Activated T-helper 2 cell treated with anti-CD3 and anti-CD28 coated beads, Interferon-gamma antibody, Interleukin-2, Interleukin-4, amounts not matched to agents 10 μg/mL and 5 μg/mL and 100 μg/mL, durations not matched to agents 14 hours and 24 hours and 36 hours (primary cell): Measurements from ENCODE around the gene KDM4C. TPM values are rescaled to one million over a fixed set of nuclear protein-coding genes. Genes with fewer than 3 reads are reported as not detected.

Source experiments
- DNase-seq: peaks from one replicate; pipeline ENCODE4 v3.0.0; 2021; ENCODE audit warnings: low spot score
- H3K27ac Mint-ChIP-seq: one replicate; pipeline ENCODE4 v1.8.0; 2021; ENCODE audit warnings: mixed read lengths
- H3K27me3 Mint-ChIP-seq: one replicate; pipeline ENCODE4 v1.8.0; 2021; ENCODE audit warnings: low read depth, mixed read lengths
- H3K36me3 Mint-ChIP-seq: one replicate; pipeline ENCODE4 v1.8.0; 2021; ENCODE audit warnings: low read depth, mixed read lengths
- H3K4me1 Mint-ChIP-seq: one replicate; pipeline ENCODE4 v1.8.0; 2021; ENCODE audit warnings: low read depth, mixed read lengths
- H3K4me3 Mint-ChIP-seq: one replicate; pipeline ENCODE4 v1.8.0; 2021; ENCODE audit warnings: low read depth, mild to moderate bottlenecking, moderate library complexity, mixed read lengths
- H3K9me3 Mint-ChIP-seq: one replicate; pipeline ENCODE4 v1.8.0; 2021; ENCODE audit warnings: mixed read lengths
- intact Hi-C: fragments of 100-400 bp; cut with micrococcal nuclease; formaldehyde crosslinking; loops from one replicate; pipeline ENCODE4 v1.15.1; 2023
- total RNA-seq: library from RNA; stranded (reverse); gene quantifications from 2 replicates; pipeline ENCODE4 v1.2.3, GENCODE V29; 2022

Gene KDM4C
- total RNA-seq, 1 donor from 2014 or later = 38.4 TPM

DNA sequence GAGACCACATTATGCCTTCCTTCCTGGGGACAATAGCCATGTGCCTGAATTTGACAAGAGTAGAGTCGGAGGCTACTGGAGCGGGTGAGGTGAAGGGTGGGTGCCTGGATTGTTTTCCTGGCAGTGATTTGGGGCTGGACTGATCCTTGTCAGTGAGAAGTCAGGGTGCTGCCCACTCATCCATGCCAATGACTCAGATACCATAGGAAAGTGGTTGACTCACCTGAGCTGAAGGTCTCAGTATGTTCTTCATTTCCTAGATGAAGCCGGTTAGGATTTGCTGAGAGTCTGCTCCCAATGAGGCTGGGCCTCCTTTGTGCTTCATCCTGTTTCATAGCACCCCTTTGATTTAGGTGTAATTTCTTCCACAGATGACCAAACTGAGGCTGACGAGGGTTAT, 366.0 kb downstream of the KDM4C start:
- intact Hi-C loops = no loop called here
- no peak for DNase-seq
- Mint-ChIP-seq H3K36me3 (peaks cover 42% of the 10 kb centered on the region), H3K27me3 (no peaks in the 10 kb centered on the region), H3K9me3 (peaks cover 3% of the 10 kb centered on the region), H3K4me3 (no peak overlapping the region), H3K27ac (no peak overlapping the region), H3K4me1 (peaks cover 14% of the 10 kb centered on the region)

DNA sequence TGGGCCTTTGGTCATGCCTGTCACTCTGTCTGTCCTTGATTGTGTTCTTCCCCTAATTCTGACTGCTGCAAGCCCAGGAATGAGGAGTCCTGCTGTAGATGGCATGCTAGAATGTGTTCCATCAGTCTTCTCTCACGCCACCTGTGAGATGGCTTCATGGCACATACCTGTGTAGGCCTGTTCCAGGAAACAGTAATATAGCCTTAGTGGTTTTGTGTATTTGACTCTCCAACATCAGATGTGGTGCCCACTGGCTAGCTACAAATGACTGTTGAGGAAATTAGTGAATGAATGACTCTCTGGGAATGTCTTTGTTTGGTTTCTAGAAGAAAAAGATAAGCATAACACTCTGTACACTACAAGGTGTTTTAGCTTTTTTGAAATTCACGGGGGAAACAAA, 367.5 kb downstream of the KDM4C start:
- H3K27me3 Mint-ChIP-seq = no peaks in the 10 kb centered on the region
- peaks cover 3% of the 10 kb centered on the region for H3K9me3 Mint-ChIP-seq
- no peak overlapping the region for H3K4me3 Mint-ChIP-seq
- H3K4me1 Mint-ChIP-seq = peaks cover 14% of the 10 kb centered on the region
- no peak for DNase-seq
- H3K27ac Mint-ChIP-seq = no peak overlapping the region
- H3K36me3 Mint-ChIP-seq = peaks cover 57% of the 10 kb centered on the region
- intact Hi-C loops = no loop called here

DNA sequence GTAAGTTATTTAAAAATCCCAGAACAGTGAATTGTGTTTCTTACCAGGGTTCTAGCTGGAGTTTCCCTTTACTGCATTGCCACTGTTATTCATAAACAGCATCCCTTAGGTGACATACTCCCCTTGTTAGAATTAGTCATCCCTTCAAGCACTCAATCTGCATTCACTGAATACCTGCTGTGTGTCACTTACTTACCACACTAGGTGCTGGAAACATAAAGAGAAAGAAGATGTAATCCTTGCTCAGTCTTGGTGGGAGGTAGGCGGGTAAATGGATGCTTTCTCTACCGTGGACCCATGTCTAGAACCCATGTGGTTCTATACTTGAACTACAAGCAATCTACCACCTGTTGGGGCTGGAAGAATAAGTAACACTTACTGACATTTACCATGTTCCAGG, 371.6 kb downstream of the KDM4C start:
- H3K4me1 Mint-ChIP-seq = peaks cover 7% of the 10 kb centered on the region
- no peaks in the 10 kb centered on the region for H3K9me3 Mint-ChIP-seq
- H3K36me3 Mint-ChIP-seq = peaks cover 53% of the 10 kb centered on the region
- no peak overlapping the region for H3K27ac Mint-ChIP-seq
- intact Hi-C loops = no loop called here
- H3K4me3 Mint-ChIP-seq = no peak overlapping the region
- no peak for DNase-seq
- no peaks in the 10 kb centered on the region for H3K27me3 Mint-ChIP-seq

DNA sequence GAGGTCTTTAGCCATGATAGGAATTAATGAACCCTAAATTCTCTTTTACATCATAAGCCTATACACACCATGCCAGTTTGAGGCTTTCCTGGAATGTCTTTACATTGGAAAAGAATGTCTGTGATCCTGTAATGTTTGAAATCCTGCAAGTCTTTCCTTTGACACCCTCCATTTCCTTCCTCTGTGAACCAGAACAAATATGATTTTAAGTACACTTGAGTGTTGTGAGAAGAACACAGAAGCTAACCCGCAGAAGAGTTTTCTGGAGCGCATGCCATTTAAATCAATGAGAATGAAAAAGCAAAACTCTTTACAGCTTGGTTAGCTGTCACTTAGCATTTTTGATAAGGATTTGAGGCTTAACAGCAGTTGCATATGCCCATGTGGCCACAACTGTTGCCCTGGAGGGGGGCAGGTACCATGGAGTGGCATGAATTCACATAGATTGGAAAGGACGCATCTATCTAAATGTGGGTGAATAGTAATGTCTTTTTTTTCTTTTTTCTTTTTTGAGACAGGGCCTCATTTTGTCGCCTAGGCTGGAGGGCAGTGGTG, 372.6 kb downstream of the KDM4C start:
- DNase-seq = no peak
- H3K27me3 Mint-ChIP-seq = no peaks in the 10 kb centered on the region
- H3K27ac Mint-ChIP-seq = no peak overlapping the region
- H3K9me3 Mint-ChIP-seq = no peaks in the 10 kb centered on the region
- peaks cover 3% of the 10 kb centered on the region for H3K4me1 Mint-ChIP-seq
- intact Hi-C loops = no loop called here
- H3K4me3 Mint-ChIP-seq = no peak overlapping the region
- H3K36me3 Mint-ChIP-seq = peaks cover 55% of the 10 kb centered on the region

DNA sequence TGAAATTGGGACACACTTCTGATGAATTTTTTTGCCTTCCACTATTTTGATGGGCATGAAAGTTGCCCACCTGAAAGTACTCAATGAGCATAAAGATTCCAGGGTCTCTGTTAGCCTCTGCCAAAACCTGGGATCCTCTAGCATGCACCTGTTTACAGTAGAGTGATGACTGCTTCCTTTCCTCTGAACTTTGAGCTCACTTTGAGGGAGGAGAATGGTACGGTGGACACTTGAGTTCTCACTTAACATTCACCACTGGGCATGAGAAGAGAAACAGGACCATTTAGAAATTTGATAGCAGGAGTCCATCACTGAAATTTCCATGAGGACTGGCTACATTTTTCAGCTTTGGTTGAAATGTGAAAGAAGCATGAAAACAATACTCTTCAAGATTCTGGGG, 374.8 kb downstream of the KDM4C start:
- H3K9me3 Mint-ChIP-seq = no peaks in the 10 kb centered on the region
- H3K36me3 Mint-ChIP-seq = peaks cover 48% of the 10 kb centered on the region
- H3K4me3 Mint-ChIP-seq = no peak overlapping the region
- H3K27ac Mint-ChIP-seq = no peak overlapping the region
- H3K4me1 Mint-ChIP-seq = peaks cover 2% of the 10 kb centered on the region
- intact Hi-C loops = no loop called here
- H3K27me3 Mint-ChIP-seq = no peaks in the 10 kb centered on the region
- DNase-seq = no peak

DNA sequence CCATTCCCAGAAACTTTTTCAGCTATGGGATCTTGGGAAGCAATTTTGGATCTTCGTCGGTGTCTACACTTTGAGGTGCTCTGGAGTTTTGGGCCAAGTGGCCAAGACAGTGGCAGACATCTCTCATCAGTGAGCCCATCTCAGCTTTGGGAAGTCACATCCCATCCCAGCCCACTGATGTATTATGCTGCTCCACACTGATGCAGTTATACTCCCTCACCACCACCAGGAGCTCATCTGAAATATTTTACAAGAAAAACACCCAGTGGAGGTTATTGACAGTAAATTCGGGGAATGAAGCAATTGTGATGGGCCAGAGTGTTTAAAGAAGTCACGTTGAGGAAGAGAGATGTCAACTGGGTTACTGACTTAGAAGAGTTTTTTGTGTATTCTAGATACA, 378.0 kb downstream of the KDM4C start:
- H3K27me3 Mint-ChIP-seq = no peaks in the 10 kb centered on the region
- no peak overlapping the region for H3K4me3 Mint-ChIP-seq
- H3K27ac Mint-ChIP-seq = no peak overlapping the region
- no peaks in the 10 kb centered on the region for H3K9me3 Mint-ChIP-seq
- H3K4me1 Mint-ChIP-seq = no peaks in the 10 kb centered on the region
- peaks cover 26% of the 10 kb centered on the region for H3K36me3 Mint-ChIP-seq
- intact Hi-C loops = no loop called here
- DNase-seq = no peak

- intact Hi-C loops = no loop called here
- Mint-ChIP-seq H3K27ac (no peak overlapping the region), H3K36me3 (peaks cover 31% of the 10 kb centered on the region), H3K4me1 (no peaks in the 10 kb centered on the region), H3K9me3 (no peaks in the 10 kb centered on the region), H3K27me3 (no peaks in the 10 kb centered on the region), H3K4me3 (no peak overlapping the region)
- DNase-seq = no peak
Observed at GRCh38 chr9:7137040-7137439, 379.3 kb downstream of the KDM4C start.

DNA sequence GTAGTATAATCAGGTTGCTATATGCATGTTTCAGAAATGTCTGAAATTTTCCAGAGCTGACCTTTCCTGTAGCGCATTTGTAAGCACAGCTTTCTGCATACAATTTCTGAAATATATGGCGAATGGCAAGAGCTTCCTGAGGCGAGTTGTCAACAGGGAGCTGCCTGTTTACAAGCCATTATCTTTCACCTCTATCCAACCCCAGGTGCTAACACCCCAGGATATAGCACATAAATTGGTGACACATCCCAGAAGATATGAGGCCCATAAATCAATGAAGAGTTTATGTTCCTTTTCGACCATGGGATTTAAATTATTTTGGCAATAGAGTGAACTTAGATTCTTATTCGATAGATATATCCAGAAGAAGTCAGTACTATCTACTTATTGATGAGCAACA, 379.8 kb downstream of the KDM4C start:
- peaks cover 35% of the 10 kb centered on the region for H3K36me3 Mint-ChIP-seq
- intact Hi-C loops = no loop called here
- no peak for DNase-seq
- H3K27me3 Mint-ChIP-seq = no peaks in the 10 kb centered on the region
- no peaks in the 10 kb centered on the region for H3K9me3 Mint-ChIP-seq
- H3K4me1 Mint-ChIP-seq = no peaks in the 10 kb centered on the region
- no peak overlapping the region for H3K27ac Mint-ChIP-seq
- H3K4me3 Mint-ChIP-seq = no peak overlapping the region

GRCh38 chr9:7139886-7140285, 382.1 kb downstream of the KDM4C start:
- intact Hi-C loops = no loop called here
- Mint-ChIP-seq H3K9me3 (no peaks in the 10 kb centered on the region), H3K36me3 (peaks cover 29% of the 10 kb centered on the region), H3K4me3 (no peak overlapping the region), H3K27me3 (no peaks in the 10 kb centered on the region), H3K27ac (no peak overlapping the region), H3K4me1 (peaks cover 2% of the 10 kb centered on the region)
- no peak for DNase-seq

GRCh38 chr9:7140401-7140800, 382.6 kb downstream of the KDM4C start:
- Mint-ChIP-seq H3K9me3 (no peaks in the 10 kb centered on the region), H3K4me1 (peaks cover 2% of the 10 kb centered on the region), H3K27me3 (no peaks in the 10 kb centered on the region), H3K36me3 (peaks cover 24% of the 10 kb centered on the region), H3K27ac (no peak overlapping the region), H3K4me3 (no peak overlapping the region)
- intact Hi-C loops = no loop called here
- no peak for DNase-seq

DNA sequence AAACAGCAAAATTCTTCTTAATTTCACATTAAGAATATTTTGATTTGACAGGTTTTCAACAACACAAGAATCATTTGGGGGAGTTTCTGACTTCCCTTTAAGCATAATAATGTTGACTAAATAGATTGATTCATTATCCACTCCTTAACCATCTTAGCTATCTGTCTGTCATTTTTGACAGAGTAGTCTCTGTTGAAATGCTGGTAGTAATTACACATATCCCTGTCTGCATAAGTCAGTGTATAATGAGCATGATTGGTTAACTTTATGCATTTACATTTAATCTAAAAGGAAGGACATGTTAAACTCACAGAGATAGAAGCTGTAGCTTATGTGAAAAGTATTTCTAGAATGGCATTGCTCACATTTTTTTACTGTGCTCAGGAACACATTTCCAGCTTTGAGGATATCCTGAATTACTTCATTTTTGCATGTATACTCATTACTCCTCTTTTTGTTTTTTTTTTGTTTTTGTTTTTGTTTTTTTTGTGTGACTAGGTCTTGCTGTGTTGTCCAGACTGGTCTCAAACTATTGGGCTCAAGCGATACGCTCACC, 385.9 kb downstream of the KDM4C start:
- H3K36me3 Mint-ChIP-seq = peaks cover 20% of the 10 kb centered on the region
- no peaks in the 10 kb centered on the region for H3K9me3 Mint-ChIP-seq
- no peak overlapping the region for H3K27ac Mint-ChIP-seq
- DNase-seq = no peak
- peaks cover 2% of the 10 kb centered on the region for H3K4me1 Mint-ChIP-seq
- intact Hi-C loops = no loop called here
- H3K4me3 Mint-ChIP-seq = no peak overlapping the region
- H3K27me3 Mint-ChIP-seq = no peaks in the 10 kb centered on the region

DNA sequence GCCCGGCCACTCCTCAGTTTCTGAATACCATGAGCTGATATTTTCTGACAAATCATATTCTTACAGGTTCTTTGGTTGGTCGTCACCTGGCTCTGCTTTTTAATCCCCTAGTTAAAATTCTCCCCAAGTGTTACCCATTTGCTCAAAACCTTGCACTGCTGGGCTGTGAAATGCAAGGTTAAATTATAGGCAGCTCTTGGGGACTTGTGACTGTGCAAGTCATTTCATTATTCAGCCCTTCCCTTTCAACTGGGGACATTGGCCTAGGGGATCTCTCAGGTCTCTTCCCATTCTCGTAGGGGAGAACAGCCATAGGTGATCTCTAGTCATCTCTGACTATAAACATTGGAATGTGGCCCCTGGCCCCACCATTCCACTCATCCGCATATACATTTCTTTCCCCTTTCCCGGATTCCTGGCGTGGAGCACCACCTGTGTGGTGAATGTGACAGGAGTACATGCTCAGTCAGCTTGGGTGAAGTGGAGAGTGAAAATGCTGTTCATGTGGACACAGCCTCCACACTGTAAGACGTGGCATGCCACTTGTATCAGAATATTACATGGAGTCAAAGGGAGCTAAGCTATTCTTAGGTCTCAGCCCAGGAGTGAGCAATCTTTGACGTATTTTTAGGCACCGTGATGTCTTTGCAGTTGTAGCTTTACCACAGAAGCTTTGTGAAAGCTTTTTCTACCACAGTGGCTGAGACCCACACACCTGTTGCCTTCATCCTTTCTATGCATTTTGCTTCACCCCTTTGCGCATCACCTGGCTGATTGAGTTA, 386.7 kb downstream of the KDM4C start:
- H3K4me1 Mint-ChIP-seq = peaks cover 3% of the 10 kb centered on the region
- DNase-seq = no peak
- no peaks in the 10 kb centered on the region for H3K9me3 Mint-ChIP-seq
- intact Hi-C loops = no loop called here
- no peak overlapping the region for H3K27ac Mint-ChIP-seq
- no peaks in the 10 kb centered on the region for H3K27me3 Mint-ChIP-seq
- peaks cover 18% of the 10 kb centered on the region for H3K36me3 Mint-ChIP-seq
- no peak overlapping the region for H3K4me3 Mint-ChIP-seq

GRCh38 chr9:7145361-7146069, 387.7 kb downstream of the KDM4C start:
- H3K4me3 Mint-ChIP-seq = no peak overlapping the region
- no peak for DNase-seq
- H3K9me3 Mint-ChIP-seq = no peaks in the 10 kb centered on the region
- H3K4me1 Mint-ChIP-seq = peaks cover 13% of the 10 kb centered on the region
- H3K27ac Mint-ChIP-seq = no peak overlapping the region
- intact Hi-C loops = no loop called here
- H3K36me3 Mint-ChIP-seq = peaks cover 21% of the 10 kb centered on the region
- no peaks in the 10 kb centered on the region for H3K27me3 Mint-ChIP-seq
